Gastroesophageal sphincter (tissue), 3 donors: ENCODE results near the gene SPATA2L.

Experiments used
- CTCF ChIP-seq, 4 experiments: fragments of 200-600 bp in 2 of 4; fragments of 450-650 bp in 2 of 4; sonication (generic) in 1 of 4; IDR thresholded peaks; one replicate each; pipeline ENCODE4 v1.5.1; 2017 to 2019; ENCODE audit warnings: antibody characterized with exemption in 4 of 4, mild to moderate bottlenecking in 2 of 4, moderate library complexity in 2 of 4
- EP300 ChIP-seq: sonication (generic); formaldehyde crosslinking; IDR thresholded peaks from one replicate; pipeline ENCODE4 v1.6.1; 2017; ENCODE audit warnings: antibody characterized with exemption, mild to moderate bottlenecking
- POLR2AphosphoS5 ChIP-seq: sonication (generic); formaldehyde crosslinking; IDR thresholded peaks from one replicate; pipeline ENCODE4 v1.6.1; 2017; ENCODE audit warnings: antibody characterized with exemption

GRCh38 chr16:89709166-89709565, 7.7 kb upstream of the SPATA2L start:
- TF ChIP-seq CTCF (IDR thresholded peaks at IDR 0.05) (no peak), EP300 (no peak), POLR2AphosphoS5 (no peak)
